Activated CD4-positive, alpha-beta T cell treated with anti-CD3 and anti-CD28 coated beads for 1 hour (primary cell): ENCODE results near the gene CLDN10.
"Not testable (repeated sequence)": the region's sequence is repeated elsewhere in the genome, so short reads cannot be mapped to it uniquely, and the experiment has no call there.

ENCODE experiments used
- DNase-seq: peaks from one replicate; pipeline ENCODE4 v3.0.0-alpha.2; 2020

CLDN10 gene

GRCh38 chr13:95541911-95542474 is 10.5 kb upstream of the CLDN10 start:
- no peak for DNase-seq

- DNase-seq = no peak
Observed at GRCh38 chr13:95544293-95544692, 8.2 kb upstream of the CLDN10 start.

GRCh38 chr13:95546919-95547318 is 5.6 kb upstream of the CLDN10 start:
- DNase-seq = no peak

- DNase-seq = no peak
Observed at GRCh38 chr13:95547531-95548167, 4.9 kb upstream of the CLDN10 start.

GRCh38 chr13:95552208-95552538 is 347 bp upstream of the CLDN10 start:
- DNase-seq = no peak

- no peak for DNase-seq
Observed at GRCh38 chr13:95553581-95554385, 1.3 kb downstream of the CLDN10 start.

GRCh38 chr13:95557013-95557412 is 4.5 kb downstream of the CLDN10 start:
- DNase-seq = no peak

- no peak for DNase-seq
Observed at GRCh38 chr13:95559100-95559499, 6.6 kb downstream of the CLDN10 start.

GRCh38 chr13:95560387-95560786 is 7.9 kb downstream of the CLDN10 start:
- no peak for DNase-seq

GRCh38 chr13:95564091-95564490 is 11.6 kb downstream of the CLDN10 start:
- no peak for DNase-seq

GRCh38 chr13:95564733-95565291 is 12.3 kb downstream of the CLDN10 start:
- DNase-seq = no peak

- DNase-seq = not testable (repeated sequence)
Observed at GRCh38 chr13:95565758-95566157, 13.2 kb downstream of the CLDN10 start.

- DNase-seq = no peak
Observed at GRCh38 chr13:95568131-95568530, 15.6 kb downstream of the CLDN10 start.

- DNase-seq = no peak
Observed at GRCh38 chr13:95570016-95570415, 17.5 kb downstream of the CLDN10 start.

- DNase-seq = no peak
Observed at GRCh38 chr13:95571941-95572340, 19.4 kb downstream of the CLDN10 start.

- DNase-seq = no peak
Observed at GRCh38 chr13:95573221-95573620, 20.7 kb downstream of the CLDN10 start.

- no peak for DNase-seq
Observed at GRCh38 chr13:95579303-95579702, 26.8 kb downstream of the CLDN10 start.

GRCh38 chr13:95585867-95586266 is 33.3 kb downstream of the CLDN10 start:
- no peak for DNase-seq

- no peak for DNase-seq
Observed at GRCh38 chr13:95588134-95588533, 35.6 kb downstream of the CLDN10 start.

- no peak for DNase-seq
Observed at GRCh38 chr13:95588721-95589120, 36.2 kb downstream of the CLDN10 start.

- DNase-seq = no peak
Observed at GRCh38 chr13:95593462-95593861, 40.9 kb downstream of the CLDN10 start.

GRCh38 chr13:95596701-95597100 is 44.2 kb downstream of the CLDN10 start:
- DNase-seq = no peak

GRCh38 chr13:95601216-95601615 is 48.7 kb downstream of the CLDN10 start:
- no peak for DNase-seq

- DNase-seq = no peak
Observed at GRCh38 chr13:95601906-95602305, 49.4 kb downstream of the CLDN10 start.
